WERI-Rb-1 (cell line): ENCODE data around the gene AFAP1.

Experiments used
- DNase-seq: peaks from one replicate; pipeline ENCODE4 v3.0.0-alpha.2; 2020
- H3K27ac ChIP-seq: fragments of 250-450 bp; sonication (Bioruptor Pico); 2 replicates; pipeline ENCODE4 v1.5.1; 2020; ENCODE audit warnings: mild to moderate bottlenecking, moderate library complexity
- H3K27me3 ChIP-seq: fragments of 250-450 bp; sonication (Bioruptor Pico); 2 replicates; pipeline ENCODE4 v1.5.1; 2021; ENCODE audit warnings: mild to moderate bottlenecking, low read depth, moderate library complexity; ENCODE audit not compliant: insufficient read depth, severe bottlenecking
- H3K36me3 ChIP-seq: fragments of 250-450 bp; sonication (Bioruptor Pico); 2 replicates; pipeline ENCODE4 v1.5.1; 2020; ENCODE audit warnings: mild to moderate bottlenecking, moderate library complexity
- H3K4me3 ChIP-seq: 2 replicates; pipeline ENCODE4 v1.5.1; 2011; ENCODE audit warnings: low read depth, mild to moderate bottlenecking, control low read depth, low read length
- H3K9me3 ChIP-seq: fragments of 250-450 bp; sonication (Bioruptor Pico); 2 replicates; pipeline ENCODE4 v1.5.1; 2021; ENCODE audit warnings: mild to moderate bottlenecking, moderate library complexity; ENCODE audit not compliant: severe bottlenecking
- TF ChIP-seq, protein P1 (sequence below): IDR thresholded peaks from 2 replicates; pipeline ENCODE4 v1.5.1; 2011; ENCODE audit warnings: low read depth, mild to moderate bottlenecking, control low read depth, inconsistent platforms, low read length

The AFAP1 gene

DNA sequence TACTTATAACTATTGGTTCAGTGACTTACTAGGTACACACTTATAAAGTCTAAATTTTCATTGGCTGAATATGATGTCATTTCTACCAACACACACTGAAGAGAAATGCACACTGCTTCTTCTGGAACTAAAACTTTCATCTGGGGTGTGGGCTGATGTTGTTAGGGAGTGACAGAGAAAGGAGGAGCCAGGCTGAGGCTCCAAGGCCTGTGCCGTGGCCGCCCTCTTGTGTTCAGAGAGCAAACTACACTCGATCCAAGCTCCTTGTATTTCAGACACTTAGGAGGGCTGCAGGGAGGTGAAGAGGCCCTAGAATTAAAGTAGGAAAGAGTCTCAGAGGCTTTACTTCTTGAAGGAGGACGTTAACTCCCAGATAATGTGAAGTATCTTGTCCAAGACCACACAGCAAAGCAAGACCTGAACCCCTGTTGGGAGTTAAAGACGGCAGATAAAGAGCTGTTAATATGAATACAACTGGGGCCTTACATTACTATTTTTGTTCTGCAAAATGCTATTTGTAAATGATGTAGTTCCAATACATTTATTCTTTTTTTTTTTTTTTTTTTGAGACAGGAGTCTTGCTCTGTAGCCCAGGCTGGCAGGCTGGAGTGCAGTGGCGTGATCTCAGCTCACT lies 137.5 kb downstream of the AFAP1 start:
- H3K27ac ChIP-seq: no peak overlapping the region
- no peaks in the 10 kb centered on the region for H3K9me3 ChIP-seq
- H3K4me3 ChIP-seq: no peak overlapping the region
- H3K27me3 ChIP-seq: no peaks in the 10 kb centered on the region
- peaks cover 18% of the 10 kb centered on the region for H3K36me3 ChIP-seq
- TF ChIP-seq, protein P1, sequence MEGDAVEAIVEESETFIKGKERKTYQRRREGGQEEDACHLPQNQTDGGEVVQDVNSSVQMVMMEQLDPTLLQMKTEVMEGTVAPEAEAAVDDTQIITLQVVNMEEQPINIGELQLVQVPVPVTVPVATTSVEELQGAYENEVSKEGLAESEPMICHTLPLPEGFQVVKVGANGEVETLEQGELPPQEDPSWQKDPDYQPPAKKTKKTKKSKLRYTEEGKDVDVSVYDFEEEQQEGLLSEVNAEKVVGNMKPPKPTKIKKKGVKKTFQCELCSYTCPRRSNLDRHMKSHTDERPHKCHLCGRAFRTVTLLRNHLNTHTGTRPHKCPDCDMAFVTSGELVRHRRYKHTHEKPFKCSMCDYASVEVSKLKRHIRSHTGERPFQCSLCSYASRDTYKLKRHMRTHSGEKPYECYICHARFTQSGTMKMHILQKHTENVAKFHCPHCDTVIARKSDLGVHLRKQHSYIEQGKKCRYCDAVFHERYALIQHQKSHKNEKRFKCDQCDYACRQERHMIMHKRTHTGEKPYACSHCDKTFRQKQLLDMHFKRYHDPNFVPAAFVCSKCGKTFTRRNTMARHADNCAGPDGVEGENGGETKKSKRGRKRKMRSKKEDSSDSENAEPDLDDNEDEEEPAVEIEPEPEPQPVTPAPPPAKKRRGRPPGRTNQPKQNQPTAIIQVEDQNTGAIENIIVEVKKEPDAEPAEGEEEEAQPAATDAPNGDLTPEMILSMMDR: peak; percentile 96
- peak; percentile 83 for DNase-seq

DNA sequence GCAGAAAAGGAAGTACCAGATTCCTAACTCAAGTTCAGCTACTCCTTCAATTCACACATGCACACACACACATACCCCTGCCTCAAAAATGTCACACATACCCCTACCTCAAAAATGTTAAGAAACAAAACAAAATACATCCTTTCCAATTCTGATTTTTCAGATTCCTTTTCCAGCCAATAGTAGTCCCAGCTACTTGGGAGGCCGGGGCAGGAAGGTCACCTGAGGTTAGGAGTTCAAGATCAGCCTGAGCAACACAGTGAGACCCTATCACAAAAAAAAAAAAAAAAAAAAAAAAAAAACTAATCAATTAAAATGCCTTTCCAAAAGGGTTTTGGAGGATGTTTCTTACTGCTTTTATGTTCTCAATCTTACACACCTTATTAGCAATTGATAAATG lies 138.0 kb downstream of the AFAP1 start:
- peaks cover 20% of the 10 kb centered on the region for H3K36me3 ChIP-seq

DNA sequence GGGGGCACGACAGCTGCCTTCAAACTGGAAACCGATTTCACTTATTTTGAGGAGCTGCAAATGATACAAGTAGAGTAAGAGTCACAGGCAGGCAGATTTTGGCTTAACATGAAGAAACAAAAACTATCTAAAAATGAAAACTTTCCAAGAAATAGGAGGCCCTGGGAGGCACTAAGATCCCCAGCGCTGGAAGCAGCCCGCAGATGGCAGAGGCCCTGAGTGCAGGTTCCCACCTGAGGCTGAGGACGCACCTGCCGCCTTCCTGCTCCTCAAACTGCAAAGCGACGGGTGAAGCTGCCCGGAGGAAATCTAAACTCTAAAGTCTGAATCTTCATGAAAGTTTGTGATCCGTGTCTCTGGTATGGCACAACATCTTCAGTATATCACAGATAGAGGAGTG lies 138.7 kb downstream of the AFAP1 start:
- no peak overlapping the region for H3K4me3 ChIP-seq
- TF ChIP-seq, protein P1: no peak
- H3K27ac ChIP-seq: no peak overlapping the region
- H3K36me3 ChIP-seq: peaks cover 20% of the 10 kb centered on the region
- no peak for DNase-seq
- no peaks in the 10 kb centered on the region for H3K9me3 ChIP-seq
- H3K27me3 ChIP-seq: no peaks in the 10 kb centered on the region

More for the DNA sequence above, 138.0 kb downstream of the AFAP1 start:
- no peak for DNase-seq
- TF ChIP-seq, protein P1: no peak
- Histone ChIP-seq H3K27ac (no peak overlapping the region), H3K27me3 (no peaks in the 10 kb centered on the region), H3K4me3 (no peak overlapping the region), H3K9me3 (no peaks in the 10 kb centered on the region)

DNA sequence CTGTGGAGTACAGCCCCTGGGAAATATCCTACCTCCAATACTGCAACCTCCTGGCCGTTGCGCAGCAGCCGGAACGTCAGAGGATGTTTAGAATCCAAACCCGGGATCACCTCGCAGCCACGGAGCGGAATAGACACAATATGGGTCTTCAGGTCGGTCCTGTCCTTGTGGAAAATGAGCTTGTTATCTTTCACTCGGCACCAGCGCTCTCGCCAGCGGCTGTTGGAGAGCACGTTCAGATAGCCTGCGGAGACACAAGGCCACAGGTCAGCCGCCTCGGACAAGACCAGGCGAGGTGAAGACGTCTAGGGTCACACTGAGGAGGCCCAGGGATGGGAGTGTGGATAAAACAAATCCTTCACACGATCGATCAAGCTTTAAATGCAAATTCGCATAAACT lies 139.3 kb downstream of the AFAP1 start:
- DNase-seq: no peak
- TF ChIP-seq, protein P1: no peak
- H3K27me3 ChIP-seq: no peaks in the 10 kb centered on the region

DNA sequence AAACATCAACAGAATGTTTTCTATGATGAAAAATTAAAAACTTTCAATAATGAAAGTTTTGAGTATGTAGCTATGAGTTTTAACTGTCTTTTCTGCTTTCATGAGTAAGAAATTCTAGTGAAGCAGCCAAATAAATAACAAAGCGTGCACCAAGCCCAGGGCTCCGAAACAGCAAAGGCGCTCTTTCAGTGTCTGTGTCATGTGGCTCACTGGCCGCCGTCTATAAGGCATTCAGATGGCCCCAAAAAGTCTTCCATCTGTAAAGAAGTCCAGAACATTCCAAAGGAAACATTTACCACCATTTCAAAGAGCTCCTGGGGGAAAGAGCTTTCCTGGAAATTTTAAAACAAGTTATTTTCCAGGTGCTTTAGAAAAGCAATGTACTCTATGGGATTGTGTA lies 139.9 kb downstream of the AFAP1 start:
- Histone ChIP-seq H3K4me3 (no peak overlapping the region), H3K9me3 (no peaks in the 10 kb centered on the region), H3K27ac (no peak overlapping the region), H3K27me3 (no peaks in the 10 kb centered on the region), H3K36me3 (peaks cover 20% of the 10 kb centered on the region)
- TF ChIP-seq, protein P1: no peak
- DNase-seq: no peak

More for the DNA sequence above, 139.3 kb downstream of the AFAP1 start:
- H3K27ac ChIP-seq: no peak overlapping the region
- peaks cover 20% of the 10 kb centered on the region for H3K36me3 ChIP-seq
- no peaks in the 10 kb centered on the region for H3K9me3 ChIP-seq
- no peak overlapping the region for H3K4me3 ChIP-seq

DNA sequence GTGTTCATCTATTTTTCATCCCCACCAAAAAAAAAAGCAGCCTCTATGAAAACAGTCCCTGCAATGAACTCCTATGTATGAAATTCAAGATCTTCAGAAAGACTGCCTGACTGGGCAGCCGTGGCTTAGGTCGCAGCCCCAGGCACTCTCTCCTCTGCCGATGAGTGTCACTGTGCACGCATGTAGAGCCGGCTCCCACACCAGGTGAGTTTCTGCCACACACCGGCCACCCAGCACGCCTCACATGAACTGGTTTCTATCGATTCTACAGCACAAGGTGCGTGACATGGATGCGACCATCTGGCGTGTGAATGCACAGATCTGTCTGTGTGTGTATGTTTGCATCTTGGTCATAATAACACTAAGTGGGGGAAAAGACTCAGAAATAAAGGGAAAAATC lies 140.4 kb downstream of the AFAP1 start:
- TF ChIP-seq, protein P1: no peak
- H3K27ac ChIP-seq: no peak overlapping the region
- no peak overlapping the region for H3K4me3 ChIP-seq
- no peaks in the 10 kb centered on the region for H3K27me3 ChIP-seq
- no peaks in the 10 kb centered on the region for H3K9me3 ChIP-seq
- no peak for DNase-seq
- peaks cover 20% of the 10 kb centered on the region for H3K36me3 ChIP-seq
